HEK293 (cell line): ENCODE results near the gene EXOSC9.

Experiments used
- CTCF ChIA-PET: fragments of 350-600 bp; formaldehyde crosslinking; extraction: SDS; loops from one replicate; lab custom pipeline; 2021; ENCODE audit warnings: antibody characterized with exemption; lab: Yijun Ruan, JAX
- POLR2A ChIA-PET: fragments of 300-600 bp; formaldehyde crosslinking; extraction: SDS; loops from one replicate; lab custom pipeline; 2020; ENCODE audit warnings: antibody characterized with exemption, inconsistent platforms; lab: Yijun Ruan, JAX
- H3K27ac ChIP-seq: fragments of 200-500 bp; sonication (Bioruptor generic); 2 replicates; pipeline ENCODE4 v1.5.1; 2014; ENCODE audit warnings: low read depth, low read length, control low read depth, inconsistent platforms; ENCODE audit errors: extremely low read depth
- H3K36me3 ChIP-seq, 2 experiments: fragments of 200-500 bp in 1 of 2; sonication (Bioruptor generic) in 1 of 2; 1 replicate in 1 of 2; 2 replicates in 1 of 2; pipeline ENCODE4 v1.5.1; 2014 to 2017; ENCODE audit warnings: inconsistent platforms in 2 of 2, low read length in 2 of 2; ENCODE audit not compliant: control insufficient read depth in 2 of 2, insufficient read depth in 1 of 2
- H3K4me1 ChIP-seq: fragments of 200-500 bp; sonication (Bioruptor generic); 2 replicates; pipeline ENCODE4 v1.5.1; 2014; ENCODE audit warnings: mild to moderate bottlenecking, low read length, inconsistent platforms; ENCODE audit not compliant: control insufficient read depth, insufficient read depth
- H3K4me3 ChIP-seq: 2 replicates; pipeline ENCODE4 v1.5.1; 2011; ENCODE audit warnings: low read depth, mild to moderate bottlenecking, control low read depth, low read length, moderate library complexity
- H3K9me3 ChIP-seq: fragments of 200-500 bp; sonication (Bioruptor generic); 2 replicates; pipeline ENCODE4 v1.5.1; 2014; ENCODE audit warnings: low read depth, low read length, inconsistent platforms; ENCODE audit not compliant: control insufficient read depth, insufficient read depth
- BCL11A ChIP-seq: fragments of 450-650 bp; formaldehyde crosslinking; IDR thresholded peaks from 2 replicates; pipeline ENCODE4 v1.5.1; 2016; ENCODE audit warnings: low read depth, missing biosample characterization, missing genetic modification characterization
- FEZF1 ChIP-seq: fragments of 450-650 bp; formaldehyde crosslinking; IDR thresholded peaks from 2 replicates; pipeline ENCODE4 v1.5.1; 2016; ENCODE audit warnings: missing biosample characterization, missing genetic modification characterization
- GFI1B ChIP-seq: fragments of 450-650 bp; formaldehyde crosslinking; IDR thresholded peaks from 2 replicates; pipeline ENCODE4 v1.5.1; 2016; ENCODE audit warnings: missing biosample characterization, missing genetic modification characterization
- GLI2 ChIP-seq: fragments of 450-650 bp; formaldehyde crosslinking; IDR thresholded peaks from 2 replicates; pipeline ENCODE4; 2017; ENCODE audit warnings: missing biosample characterization, missing genetic modification characterization, low read depth, borderline replicate concordance
- MZF1 ChIP-seq: fragments of 450-650 bp; formaldehyde crosslinking; IDR thresholded peaks from 2 replicates; pipeline ENCODE4 v1.5.1; 2017; ENCODE audit warnings: missing biosample characterization, missing genetic modification characterization, borderline replicate concordance
- OVOL3 ChIP-seq: fragments of 450-650 bp; formaldehyde crosslinking; IDR thresholded peaks from 2 replicates; pipeline ENCODE4 v1.5.1; 2016; ENCODE audit warnings: missing biosample characterization, missing genetic modification characterization
- REPIN1 ChIP-seq: fragments of 450-650 bp; formaldehyde crosslinking; IDR thresholded peaks from 2 replicates; pipeline ENCODE4 v1.5.1; 2017; ENCODE audit warnings: missing biosample characterization, missing genetic modification characterization, low read depth
- SP2 ChIP-seq: fragments of 450-650 bp; formaldehyde crosslinking; IDR thresholded peaks from 2 replicates; pipeline ENCODE4 v1.5.1; 2016; ENCODE audit warnings: missing biosample characterization, missing genetic modification characterization
- ZBTB8A ChIP-seq: fragments of 450-650 bp; formaldehyde crosslinking; IDR thresholded peaks from 2 replicates; pipeline ENCODE4 v1.5.1; 2016; ENCODE audit warnings: missing biosample characterization, missing genetic modification characterization
- ZNF169 ChIP-seq: fragments of 450-650 bp; formaldehyde crosslinking; IDR thresholded peaks from 2 replicates; pipeline ENCODE4 v1.5.1; 2016; ENCODE audit warnings: missing biosample characterization, missing genetic modification characterization
- ZNF223 ChIP-seq: fragments of 450-650 bp; formaldehyde crosslinking; IDR thresholded peaks from 2 replicates; pipeline ENCODE4 v1.5.1; 2016; ENCODE audit warnings: missing biosample characterization, missing genetic modification characterization
- ZNF510 ChIP-seq: fragments of 450-650 bp; formaldehyde crosslinking; IDR thresholded peaks from 2 replicates; pipeline ENCODE4 v1.5.1; 2018; ENCODE audit warnings: mild to moderate bottlenecking, missing genetic modification characterization, missing biosample characterization; ENCODE audit not compliant: insufficient replicate concordance
- ZNF549 ChIP-seq: fragments of 450-650 bp; IDR thresholded peaks from 2 replicates; pipeline ENCODE4 v1.5.1; 2018; ENCODE audit warnings: missing biosample characterization, missing genetic modification characterization, mild to moderate bottlenecking, inconsistent platforms, moderate library complexity
- ZNF555 ChIP-seq: fragments of 450-650 bp; formaldehyde crosslinking; conservative IDR thresholded peaks from 2 replicates; pipeline ENCODE4 v1.5.1; 2017; ENCODE audit warnings: missing biosample characterization, mild to moderate bottlenecking, missing genetic modification characterization, inconsistent platforms
- ZNF558 ChIP-seq: fragments of 450-650 bp; formaldehyde crosslinking; IDR thresholded peaks from 2 replicates; pipeline ENCODE4 v1.5.1; 2016; ENCODE audit warnings: missing biosample characterization, missing genetic modification characterization
- ZNF580 ChIP-seq: fragments of 450-650 bp; formaldehyde crosslinking; IDR thresholded peaks from 2 replicates; pipeline ENCODE4 v1.5.1; 2016; ENCODE audit warnings: missing biosample characterization, missing genetic modification characterization
- ZNF610 ChIP-seq: fragments of 450-650 bp; formaldehyde crosslinking; IDR thresholded peaks from 2 replicates; pipeline ENCODE4 v1.5.1; 2016; ENCODE audit warnings: missing biosample characterization, missing genetic modification characterization, borderline replicate concordance
- ZNF621 ChIP-seq: fragments of 450-650 bp; formaldehyde crosslinking; IDR thresholded peaks from 2 replicates; pipeline ENCODE4 v1.5.1; 2017; ENCODE audit warnings: missing biosample characterization, missing genetic modification characterization
- ZNF658 ChIP-seq: fragments of 450-650 bp; formaldehyde crosslinking; IDR thresholded peaks from 2 replicates; pipeline ENCODE4; 2016; ENCODE audit warnings: missing biosample characterization, missing genetic modification characterization
- ZNF660 ChIP-seq: fragments of 450-650 bp; IDR thresholded peaks from 2 replicates; pipeline ENCODE4 v1.5.1; 2018; ENCODE audit warnings: missing biosample characterization, mild to moderate bottlenecking, missing genetic modification characterization
- ZNF785 ChIP-seq: fragments of 450-650 bp; formaldehyde crosslinking; IDR thresholded peaks from 2 replicates; pipeline ENCODE4 v1.5.1; 2016; ENCODE audit warnings: missing biosample characterization, missing genetic modification characterization
- ZNF792 ChIP-seq: fragments of 450-650 bp; formaldehyde crosslinking; IDR thresholded peaks from 2 replicates; pipeline ENCODE4 v1.5.1; 2016; ENCODE audit warnings: missing biosample characterization, missing genetic modification characterization
- ZSCAN5A ChIP-seq: fragments of 450-650 bp; formaldehyde crosslinking; IDR thresholded peaks from 2 replicates; pipeline ENCODE4 v1.5.1; 2016; ENCODE audit warnings: missing biosample characterization, missing genetic modification characterization
- ZXDB ChIP-seq: fragments of 450-650 bp; formaldehyde crosslinking; IDR thresholded peaks from 2 replicates; pipeline ENCODE4 v1.5.1; 2016; ENCODE audit warnings: missing biosample characterization, missing genetic modification characterization
- TF ChIP-seq, protein P1 (sequence below): fragments of 450-650 bp; IDR thresholded peaks from 2 replicates; pipeline ENCODE4 v1.5.1; 2018; ENCODE audit warnings: missing biosample characterization, mild to moderate bottlenecking, missing genetic modification characterization

Gene EXOSC9

DNA sequence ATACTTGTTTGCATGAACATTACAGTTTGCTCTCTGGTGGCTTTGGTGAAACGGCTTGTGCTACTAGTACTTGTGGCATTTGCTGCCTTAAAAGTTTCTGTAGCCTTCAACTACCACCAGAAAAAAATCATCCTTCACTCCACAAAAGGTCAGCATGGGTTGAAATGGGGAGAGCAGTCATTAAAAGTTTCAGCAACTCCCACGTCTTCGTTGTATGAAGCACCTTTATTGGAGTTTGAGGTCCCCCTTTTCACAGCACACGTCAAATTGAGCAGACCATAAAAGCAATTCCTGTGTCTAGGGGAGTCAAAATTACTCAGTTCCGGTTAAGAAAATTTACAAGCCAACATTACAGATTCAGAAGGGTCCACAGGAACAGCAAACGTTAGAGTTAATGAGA, 45.5 kb downstream of the EXOSC9 start:
- no peak overlapping the region for H3K4me3 ChIP-seq
- H3K36me3 ChIP-seq = peaks cover 12 to 66% of the 10 kb centered on the region in 2 experiments
- ChIA-PET CTCF (no interaction called here), POLR2A (no interaction called here)
- H3K4me1 ChIP-seq = no peaks in the 10 kb centered on the region
- H3K27ac ChIP-seq = no peak overlapping the region
- H3K9me3 ChIP-seq = no peaks in the 10 kb centered on the region
- TF ChIP-seq REPIN1 (tag by site-specific recombination) = no peak
- no peak for TF ChIP-seq MZF1
- no peak for TF ChIP-seq ZNF510 (tag by site-specific recombination)
- no peak for TF ChIP-seq ZBTB8A (tag by site-specific recombination)
- no peak for TF ChIP-seq ZXDB (tag by site-specific recombination)
- no peak for TF ChIP-seq ZNF660 (tag by site-specific recombination)
- TF ChIP-seq BCL11A (tag by site-specific recombination) = no peak
- TF ChIP-seq ZNF658 (tag by site-specific recombination) = no peak
- TF ChIP-seq GFI1B (tag by site-specific recombination) = no peak
- no peak for TF ChIP-seq FEZF1 (tag by site-specific recombination)
- no peak for TF ChIP-seq ZNF621 (tag by site-specific recombination)
- TF ChIP-seq, protein P1, sequence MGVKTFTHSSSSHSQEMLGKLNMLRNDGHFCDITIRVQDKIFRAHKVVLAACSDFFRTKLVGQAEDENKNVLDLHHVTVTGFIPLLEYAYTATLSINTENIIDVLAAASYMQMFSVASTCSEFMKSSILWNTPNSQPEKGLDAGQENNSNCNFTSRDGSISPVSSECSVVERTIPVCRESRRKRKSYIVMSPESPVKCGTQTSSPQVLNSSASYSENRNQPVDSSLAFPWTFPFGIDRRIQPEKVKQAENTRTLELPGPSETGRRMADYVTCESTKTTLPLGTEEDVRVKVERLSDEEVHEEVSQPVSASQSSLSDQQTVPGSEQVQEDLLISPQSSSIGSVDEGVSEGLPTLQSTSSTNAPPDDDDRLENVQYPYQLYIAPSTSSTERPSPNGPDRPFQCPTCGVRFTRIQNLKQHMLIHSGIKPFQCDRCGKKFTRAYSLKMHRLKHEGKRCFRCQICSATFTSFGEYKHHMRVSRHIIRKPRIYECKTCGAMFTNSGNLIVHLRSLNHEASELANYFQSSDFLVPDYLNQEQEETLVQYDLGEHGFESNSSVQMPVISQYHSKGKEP (tag by site-specific recombination) = no peak
- TF ChIP-seq ZSCAN5A (tag by site-specific recombination) = no peak
- TF ChIP-seq ZNF792 = no peak
- no peak for TF ChIP-seq OVOL3
- TF ChIP-seq GLI2 = no peak

GRCh38 chr4:121851354-121851753, 50.2 kb downstream of the EXOSC9 start:
- POLR2A ChIA-PET = no interaction called here
- CTCF ChIA-PET = no interaction called here
- Histone ChIP-seq H3K27ac (no peak overlapping the region), H3K4me3 (no peak overlapping the region), H3K36me3 (peaks cover 8 to 64% of the 10 kb centered on the region in 2 experiments), H3K4me1 (no peaks in the 10 kb centered on the region), H3K9me3 (no peaks in the 10 kb centered on the region)
- no peak for TF ChIP-seq ZNF558
- TF ChIP-seq ZNF169 (tag by site-specific recombination) = no peak
- TF ChIP-seq ZNF580 (tag by site-specific recombination) = no peak
- no peak for TF ChIP-seq ZNF223
- TF ChIP-seq SP2 (tag by site-specific recombination) = no peak
- no peak for TF ChIP-seq ZNF549 (tag by site-specific recombination)
- no peak for TF ChIP-seq ZNF555 (tag by site-specific recombination)
- no peak for TF ChIP-seq ZNF610 (tag by site-specific recombination)
- no peak for TF ChIP-seq ZNF785 (tag by site-specific recombination)
- no peak for TF ChIP-seq ZXDB (tag by site-specific recombination)
